Endothelial cell of umbilical vein (primary cell): ENCODE data around the gene GON4L.
"Not testable (repeated sequence)": the region's sequence is repeated elsewhere in the genome, so short reads cannot be mapped to it uniquely, and the experiment has no call there.

Experiments used
- CTCF ChIP-seq, 2 donors: IDR thresholded peaks; 1 replicate in 1 of 2; 2 replicates in 1 of 2; pipeline ENCODE4 v1.5.1; 2011; ENCODE audit warnings: low read length in 2 of 2, mild to moderate bottlenecking in 2 of 2, moderate library complexity in 2 of 2, control low read depth in 1 of 2, inconsistent platforms in 1 of 2, low read depth in 1 of 2; ENCODE audit not compliant: insufficient read depth in 1 of 2; ENCODE audit errors: extremely low read depth in 1 of 2
- GATA2 ChIP-seq: IDR thresholded peaks from 2 replicates; pipeline ENCODE4 v1.7.0; 2011; ENCODE audit warnings: low read depth, mild to moderate bottlenecking, moderate library complexity, mixed read lengths, low read length; ENCODE audit not compliant: insufficient read length, insufficient read depth
- POLR2A ChIP-seq: IDR thresholded peaks from 2 replicates; pipeline ENCODE4 v1.6.1; 2012; ENCODE audit warnings: low read depth, mild to moderate bottlenecking, control low read depth, low read length
- POLR2AphosphoS5 ChIP-seq: IDR thresholded peaks from 2 replicates; pipeline ENCODE4 v1.6.1; 2012; ENCODE audit warnings: low read depth, mild to moderate bottlenecking, control low read depth, low read length, moderate library complexity; ENCODE audit not compliant: insufficient read depth
- TF ChIP-seq, protein P1 (sequence below): IDR thresholded peaks from 2 replicates; pipeline ENCODE4 v1.6.1; 2011; ENCODE audit not compliant: insufficient read depth, insufficient read length

- TF ChIP-seq CTCF (IDR thresholded peaks at IDR 0.05; ENCODE audit: extremely low read depth in 1 of 2, insufficient read depth in 1 of 2, low read depth in 1 of 2, low read length in 2 of 2); POLR2A; GATA2; POLR2AphosphoS5: not testable (repeated sequence)
- TF ChIP-seq, protein P1, sequence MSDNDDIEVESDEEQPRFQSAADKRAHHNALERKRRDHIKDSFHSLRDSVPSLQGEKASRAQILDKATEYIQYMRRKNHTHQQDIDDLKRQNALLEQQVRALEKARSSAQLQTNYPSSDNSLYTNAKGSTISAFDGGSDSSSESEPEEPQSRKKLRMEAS: not testable (repeated sequence)
These were observed 144.4 kb downstream of the GON4L start for GRCh38 chr1:155712636-155713035.
